ENCODE measurements around the gene AP2B1.

GRCh38 chr17:35765756-35766488, 178.8 kb downstream of the AP2B1 start:
- TF ChIP-seq CTCF (IDR thresholded peaks at IDR 0.05; ENCODE audit: low read length): no peak
- TF ChIP-seq EZH2 (optimal IDR thresholded peaks at IDR 0.05; ENCODE audit: low read depth, low read length): no peak
- no peak for TF ChIP-seq EZH2phosphoT487 (IDR thresholded peaks at IDR 0.05; ENCODE audit: low read length)
